Measurements from ENCODE around the gene C1QA.

The C1QA gene

GRCh38 chr1:22612671-22613571 lies 23.5 kb upstream of the C1QA start:
- DNase-seq, result peak; percentile 14

GRCh38 chr1:22613572-22613918 lies 22.9 kb upstream of the C1QA start:
- DNase-seq, result no peak

- DNase-seq, result no peak
Observed at GRCh38 chr1:22613951-22614350, 22.5 kb upstream of the C1QA start.

GRCh38 chr1:22615886-22616285 lies 20.5 kb upstream of the C1QA start:
- DNase-seq, result no peak

- no peak for DNase-seq
Observed at GRCh38 chr1:22616571-22616970, 19.9 kb upstream of the C1QA start.

GRCh38 chr1:22618056-22618455 lies 18.4 kb upstream of the C1QA start:
- DNase-seq, result no peak

GRCh38 chr1:22619252-22619651 lies 17.2 kb upstream of the C1QA start:
- no peak for DNase-seq

- DNase-seq, result no peak
Observed at GRCh38 chr1:22619798-22620197, 16.6 kb upstream of the C1QA start.

- DNase-seq, result no peak
Observed at GRCh38 chr1:22621761-22622160, 14.7 kb upstream of the C1QA start.

- DNase-seq, result no peak
Observed at GRCh38 chr1:22625262-22625925, 11.0 kb upstream of the C1QA start.

- peak; percentile 64 for DNase-seq
Observed at GRCh38 chr1:22626237-22627157, 9.9 kb upstream of the C1QA start.

- peak; percentile 35 for DNase-seq
Observed at GRCh38 chr1:22627331-22627730, 9.1 kb upstream of the C1QA start.

- no peak for DNase-seq
Observed at GRCh38 chr1:22628698-22629444, 7.6 kb upstream of the C1QA start.

- no peak for DNase-seq
Observed at GRCh38 chr1:22629886-22630285, 6.5 kb upstream of the C1QA start.

- DNase-seq, result no peak
Observed at GRCh38 chr1:22633697-22634463, 2.5 kb upstream of the C1QA start.

- DNase-seq, result no peak
Observed at GRCh38 chr1:22635436-22635835, 992 bp upstream of the C1QA start.

- DNase-seq, result peak; percentile 44
Observed at GRCh38 chr1:22636927-22637326, 499 bp downstream of the C1QA start.

GRCh38 chr1:22637907-22638445 lies 1.5 kb downstream of the C1QA start:
- DNase-seq, result no peak

GRCh38 chr1:22638476-22639234 lies 2.2 kb downstream of the C1QA start:
- no peak for DNase-seq

GRCh38 chr1:22639286-22639685 lies 2.9 kb downstream of the C1QA start:
- no peak for DNase-seq

- no peak for DNase-seq
Observed at GRCh38 chr1:22641247-22641646, 4.8 kb downstream of the C1QA start.

Data from COR-L47 (cell line).